ENCODE results near the gene ZBTB16. TPM values are rescaled to one million over a fixed set of nuclear protein-coding genes. Genes with fewer than 3 reads are reported as not detected.

ZBTB16 gene
- total RNA-seq, 2 experiments from 2014 or later: 19.1 to 20.6 TPM

GRCh38 chr11:114052160-114052559, 7.4 kb upstream of the ZBTB16 start:
- intact Hi-C loops (cut with DNase I, micrococcal nuclease): no loop called here
- H3K4me3 Mint-ChIP-seq: no peak overlapping the region

GRCh38 chr11:114053406-114053805, 6.1 kb upstream of the ZBTB16 start:
- DNase-seq: no peak
- H3K9me3 ChIP-seq (ENCODE audit: control insufficient read depth in 1 of 2, insufficient read depth in 1 of 2, low read length in 2 of 2): no peaks in the 10 kb centered on the region
- Mint-ChIP-seq H3K4me1 (ENCODE audit: low read depth) (no peaks in the 10 kb centered on the region), H3K27ac (no peak overlapping the region), H3K27me3 (peaks cover 62% of the 10 kb centered on the region), H3K4me3 (no peak overlapping the region), H3K9me3 (no peaks in the 10 kb centered on the region), H3K36me3 (ENCODE audit: low read depth) (no peaks in the 10 kb centered on the region)
- H3K27me3 ChIP-seq (ENCODE audit: control insufficient read depth in 1 of 2, insufficient read depth in 2 of 2, low read length in 2 of 2): peaks cover 16 to 22% of the 10 kb centered on the region in 2 experiments
- no peak overlapping the region for H3K27ac ChIP-seq (ENCODE audit: low read depth in 1 of 2, low read length in 2 of 2)
- TF ChIP-seq CTCF (IDR thresholded peaks at IDR 0.05): no peak
- no peak overlapping the region for H3K4me3 ChIP-seq (ENCODE audit: low read length)
- intact Hi-C loops (cut with DNase I, micrococcal nuclease): no loop called here
- peaks cover 5% of the 10 kb centered on the region for H3K4me1 ChIP-seq (ENCODE audit: insufficient read depth, low read length)
- ATAC-seq (ENCODE audit: poor library complexity): no peak
- POLR2A ChIA-PET: no interaction called here
- CTCF ChIA-PET: no interaction called here
- H3K36me3 ChIP-seq (ENCODE audit: insufficient read depth, low read length): no peaks in the 10 kb centered on the region

More at GRCh38 chr11:114052160-114052559, 7.4 kb upstream of the ZBTB16 start:
- Mint-ChIP-seq H3K27ac (no peak overlapping the region), H3K9me3 (no peaks in the 10 kb centered on the region), H3K27me3 (peaks cover 50% of the 10 kb centered on the region), H3K36me3 (ENCODE audit: low read depth) (no peaks in the 10 kb centered on the region), H3K4me1 (ENCODE audit: low read depth) (no peaks in the 10 kb centered on the region)
- DNase-seq (no peak), ATAC-seq (ENCODE audit: poor library complexity) (no peak)
- peaks cover 4 to 9% of the 10 kb centered on the region in 2 experiments for H3K27me3 ChIP-seq (ENCODE audit: control insufficient read depth in 1 of 2, insufficient read depth in 2 of 2, low read length in 2 of 2)
- H3K4me1 ChIP-seq (ENCODE audit: insufficient read depth, low read length): no peaks in the 10 kb centered on the region
- TF ChIP-seq CTCF (IDR thresholded peaks at IDR 0.05): no peak
- no peak overlapping the region for H3K27ac ChIP-seq (ENCODE audit: low read depth in 1 of 2, low read length in 2 of 2)
- no peaks in the 10 kb centered on the region for H3K9me3 ChIP-seq (ENCODE audit: control insufficient read depth in 1 of 2, insufficient read depth in 1 of 2, low read length in 2 of 2)
- H3K36me3 ChIP-seq (ENCODE audit: insufficient read depth, low read length): no peaks in the 10 kb centered on the region
- H3K4me3 ChIP-seq (ENCODE audit: low read length): no peak overlapping the region
- ChIA-PET POLR2A (interaction anchor here (0.7 to 1.3 kb wide), 2 partner anchors 108 to 136 kb away, joined by 3 read pairs; no protein-coding TSS in a partner anchor), CTCF (no interaction called here)

- Mint-ChIP-seq H3K27ac (no peak overlapping the region), H3K4me1 (ENCODE audit: low read depth) (peaks cover 5% of the 10 kb centered on the region), H3K9me3 (no peaks in the 10 kb centered on the region), H3K36me3 (ENCODE audit: low read depth) (no peaks in the 10 kb centered on the region), H3K4me3 (no peak overlapping the region), H3K27me3 (peaks cover 64% of the 10 kb centered on the region)
- H3K27ac ChIP-seq (ENCODE audit: low read depth in 1 of 2, low read length in 2 of 2): no peak overlapping the region
- ATAC-seq (ENCODE audit: poor library complexity) (no peak), DNase-seq (no peak)
- intact Hi-C loops (cut with DNase I, micrococcal nuclease): loop anchor here in 1 of 2 experiments (5.0 kb wide), 1 partner anchor 142 kb away; no protein-coding TSS in a partner anchor
- H3K9me3 ChIP-seq (ENCODE audit: control insufficient read depth in 1 of 2, insufficient read depth in 1 of 2, low read length in 2 of 2): no peaks in the 10 kb centered on the region
- peaks cover 16% of the 10 kb centered on the region for H3K4me1 ChIP-seq (ENCODE audit: insufficient read depth, low read length)
- ChIA-PET CTCF (no interaction called here), POLR2A (no interaction called here)
- no peaks in the 10 kb centered on the region for H3K36me3 ChIP-seq (ENCODE audit: insufficient read depth, low read length)
- TF ChIP-seq CTCF (IDR thresholded peaks at IDR 0.05): no peak
- peaks cover 23 to 25% of the 10 kb centered on the region in 2 experiments for H3K27me3 ChIP-seq (ENCODE audit: control insufficient read depth in 1 of 2, insufficient read depth in 2 of 2, low read length in 2 of 2)
- no peak overlapping the region for H3K4me3 ChIP-seq (ENCODE audit: low read length)
These were observed 4.7 kb upstream of the ZBTB16 start for GRCh38 chr11:114054806-114055205.
